GM19240 (cell line): ENCODE results near the gene VIL1.

ENCODE experiments used
- DNase-seq: peaks from one replicate; pipeline ENCODE4 v3.0.0; 2011; ENCODE audit warnings: low spot score; ENCODE audit not compliant: insufficient read length

VIL1 gene

DNA sequence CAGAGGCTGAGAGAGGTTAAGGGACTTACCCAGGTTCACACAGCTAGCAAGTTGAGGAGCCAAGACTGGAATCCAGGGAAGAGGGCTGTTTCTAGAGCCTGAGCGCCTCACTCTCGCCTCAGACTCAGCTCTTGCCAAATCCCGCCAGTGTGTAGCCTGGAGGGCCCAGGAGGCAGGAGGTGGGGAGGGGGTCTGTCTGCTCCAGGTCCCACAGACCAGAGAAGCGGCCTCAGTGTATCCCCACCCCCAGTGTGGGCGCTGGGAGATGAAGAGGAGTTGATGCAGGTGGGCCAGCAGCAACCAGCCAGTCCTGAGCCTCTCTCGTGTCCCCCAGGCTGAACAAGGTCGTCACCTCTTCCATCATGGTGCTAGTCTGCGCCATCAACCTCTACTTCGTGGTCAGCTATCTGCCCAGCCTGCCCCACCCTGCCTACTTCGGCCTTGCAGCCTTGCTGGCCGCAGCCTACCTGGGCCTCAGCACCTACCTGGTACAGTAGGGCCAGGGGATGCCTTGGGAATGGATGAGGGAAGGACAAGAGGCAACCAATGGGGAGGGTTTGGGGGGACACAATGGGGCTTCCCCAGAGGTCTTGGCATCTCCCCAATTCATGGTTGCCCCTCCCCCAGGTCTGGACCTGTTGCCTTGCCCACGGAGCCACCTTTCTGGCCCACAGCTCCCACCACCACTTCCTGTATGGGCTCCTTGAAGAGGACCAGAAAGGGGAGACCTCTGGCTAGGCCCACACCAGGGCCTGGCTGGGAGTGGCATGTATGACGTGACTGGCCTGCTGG is 24.4 kb upstream of the VIL1 start:
- DNase-seq, result no peak

DNA sequence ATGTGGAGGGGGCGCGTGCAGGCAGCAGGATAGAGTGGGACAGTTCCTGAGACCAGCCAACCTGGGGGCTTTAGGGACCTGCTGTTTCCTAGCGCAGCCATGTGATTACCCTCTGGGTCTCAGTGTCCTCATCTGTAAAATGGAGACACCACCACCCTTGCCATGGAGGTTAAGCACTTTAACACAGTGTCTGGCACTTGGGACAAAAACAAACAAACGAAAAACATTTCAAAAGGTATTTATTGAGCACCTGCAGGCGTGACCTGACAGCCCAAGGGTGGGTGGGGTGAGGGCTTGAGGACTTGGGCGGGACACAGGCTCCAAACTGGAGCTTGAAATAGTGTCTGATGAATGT is 23.9 kb upstream of the VIL1 start:
- DNase-seq, result no peak

DNA sequence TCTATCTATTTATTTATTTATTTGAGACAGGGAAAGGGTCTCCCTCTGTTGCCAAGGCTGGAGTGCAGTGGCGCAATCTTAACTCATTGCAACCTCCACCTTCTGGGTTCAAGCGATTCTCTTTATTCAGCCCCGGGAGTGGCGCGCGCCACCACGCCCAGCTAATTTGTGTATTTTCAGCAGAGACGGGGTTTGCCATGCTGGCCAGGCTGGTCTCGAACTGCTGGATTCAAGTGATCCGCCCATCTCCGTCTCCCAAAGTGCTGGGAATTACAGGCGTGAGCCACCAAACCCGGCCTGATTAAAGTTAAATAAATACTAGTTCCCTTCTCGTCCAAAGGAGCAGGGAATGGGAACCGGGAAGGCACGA is 23.5 kb upstream of the VIL1 start:
- no peak for DNase-seq

DNA sequence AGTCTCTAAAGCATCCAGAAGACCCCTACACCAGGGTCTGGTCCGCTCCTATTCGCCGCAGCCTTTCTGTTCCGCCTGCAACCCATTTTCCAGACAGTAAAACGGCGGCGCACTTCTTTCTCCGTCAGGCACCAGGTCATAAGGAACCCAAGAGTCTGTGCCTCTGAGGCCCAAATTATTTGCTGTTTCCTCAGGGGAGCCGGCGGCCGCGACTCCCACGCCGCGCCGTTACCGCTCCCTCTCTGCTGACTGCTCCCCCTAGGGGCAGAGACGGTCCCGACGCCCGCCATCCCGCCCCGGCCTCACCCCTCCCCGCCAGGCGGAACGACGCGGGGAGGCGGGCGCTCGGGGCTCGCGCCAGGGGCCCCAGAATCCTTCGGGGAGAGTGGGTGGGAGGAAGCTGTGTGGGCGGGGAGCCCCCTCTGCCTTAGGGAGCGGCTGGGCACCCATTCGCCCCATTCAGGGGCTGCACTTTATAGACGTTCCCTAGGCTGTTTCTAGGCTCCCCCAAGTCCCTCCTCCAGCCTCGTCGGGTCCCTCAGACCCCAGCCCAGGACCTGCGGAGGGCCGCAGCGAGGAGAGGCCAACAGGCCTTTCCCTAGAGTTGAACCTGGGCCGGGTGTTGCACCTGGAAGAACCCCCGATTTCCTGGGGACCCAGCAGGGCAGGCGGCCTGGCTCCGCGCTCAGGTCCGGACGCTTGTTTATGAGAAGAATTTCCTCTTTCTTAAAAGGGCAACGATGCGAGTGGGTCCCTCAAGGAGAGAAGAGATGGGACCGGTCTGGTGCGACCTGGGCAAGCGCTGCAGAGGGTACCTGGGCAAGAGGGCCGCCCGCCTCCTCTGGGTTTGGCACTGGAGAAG is 22.9 kb upstream of the VIL1 start:
- peak; percentile 77 for DNase-seq

DNA sequence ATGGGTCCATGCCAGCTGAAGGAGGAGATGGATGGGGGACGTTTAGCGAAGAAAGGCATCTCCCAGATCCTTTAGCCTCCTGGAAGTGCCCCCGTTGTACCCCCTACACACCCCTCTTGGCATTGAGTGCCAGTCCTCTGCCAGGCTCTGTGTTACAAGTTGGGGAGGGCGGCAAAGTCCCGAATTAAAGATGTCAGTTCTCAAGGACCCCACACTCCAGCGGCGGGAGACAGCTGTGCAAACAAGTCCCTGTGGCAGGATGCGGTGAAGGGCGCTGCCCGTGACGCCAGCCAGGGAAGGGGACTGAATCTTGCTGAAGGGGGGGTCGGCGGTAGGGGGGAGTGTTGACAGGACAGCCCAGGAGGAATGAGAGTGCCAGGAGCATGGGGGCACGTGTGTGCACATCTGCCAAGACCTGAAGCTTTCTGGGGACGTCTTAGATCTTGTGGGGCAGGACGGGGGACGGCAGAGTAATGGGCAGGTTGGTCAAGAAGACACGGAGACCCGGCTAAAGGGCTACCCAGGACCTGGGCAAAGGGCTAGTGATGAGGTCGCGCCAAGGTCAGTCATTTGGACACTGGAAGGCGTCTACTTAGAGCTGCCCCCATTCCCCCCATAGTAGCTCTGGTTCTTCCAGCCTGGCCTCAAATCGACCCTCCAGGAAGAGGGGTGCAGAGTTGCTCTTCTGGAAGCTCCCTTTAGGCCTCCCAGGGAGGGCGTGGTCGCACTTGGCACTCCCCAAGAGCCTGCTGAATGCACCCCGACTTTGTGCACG is 22.0 kb upstream of the VIL1 start:
- no peak for DNase-seq

DNA sequence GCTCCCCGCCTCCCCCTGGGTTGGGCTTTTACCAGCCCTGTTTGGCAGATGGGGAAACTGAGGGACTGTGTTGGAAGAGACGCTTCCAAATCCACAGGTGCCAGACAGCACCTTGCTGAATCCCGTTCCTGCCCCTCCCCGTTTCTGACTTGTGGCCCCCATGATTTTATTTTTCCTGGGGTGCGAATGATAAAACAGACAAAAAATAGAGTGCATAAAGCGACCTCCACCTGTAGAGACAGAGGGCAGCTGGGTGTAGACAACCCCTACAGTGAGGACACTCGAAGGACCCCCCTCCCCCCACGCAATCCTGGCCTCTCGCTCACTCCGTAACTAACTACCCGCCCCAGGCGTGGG is 21.5 kb upstream of the VIL1 start:
- DNase-seq, result no peak

DNA sequence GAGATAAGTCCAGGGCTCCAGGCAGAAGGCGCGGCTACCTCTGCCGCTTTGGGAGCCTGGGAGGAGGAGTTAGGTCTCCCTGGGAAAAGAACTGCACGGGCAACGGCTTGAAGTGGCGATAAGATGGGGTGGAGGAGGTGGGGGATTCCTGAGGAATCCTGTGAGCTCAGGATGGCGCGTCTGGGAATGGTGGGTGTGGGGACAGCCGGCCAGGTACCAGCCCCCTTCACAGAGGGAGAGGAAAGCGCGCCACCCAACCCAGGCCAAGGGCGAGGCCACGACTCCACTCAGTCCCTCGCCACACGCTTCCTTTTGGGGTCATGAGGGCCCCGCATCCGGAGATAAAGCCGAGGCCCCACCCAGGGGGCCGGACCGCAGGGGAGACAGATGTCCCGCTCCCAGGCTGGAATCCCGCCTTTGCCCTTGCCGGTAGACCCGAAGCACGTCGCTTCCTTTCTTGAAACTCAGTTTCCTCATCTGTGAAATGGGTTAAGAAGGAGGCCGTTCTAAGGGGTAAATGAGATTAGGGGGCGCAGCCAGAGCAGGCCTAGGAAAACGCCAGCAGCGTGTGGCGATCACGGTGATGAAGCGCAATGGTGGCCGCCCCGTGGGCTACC is 21.0 kb upstream of the VIL1 start:
- no peak for DNase-seq

DNA sequence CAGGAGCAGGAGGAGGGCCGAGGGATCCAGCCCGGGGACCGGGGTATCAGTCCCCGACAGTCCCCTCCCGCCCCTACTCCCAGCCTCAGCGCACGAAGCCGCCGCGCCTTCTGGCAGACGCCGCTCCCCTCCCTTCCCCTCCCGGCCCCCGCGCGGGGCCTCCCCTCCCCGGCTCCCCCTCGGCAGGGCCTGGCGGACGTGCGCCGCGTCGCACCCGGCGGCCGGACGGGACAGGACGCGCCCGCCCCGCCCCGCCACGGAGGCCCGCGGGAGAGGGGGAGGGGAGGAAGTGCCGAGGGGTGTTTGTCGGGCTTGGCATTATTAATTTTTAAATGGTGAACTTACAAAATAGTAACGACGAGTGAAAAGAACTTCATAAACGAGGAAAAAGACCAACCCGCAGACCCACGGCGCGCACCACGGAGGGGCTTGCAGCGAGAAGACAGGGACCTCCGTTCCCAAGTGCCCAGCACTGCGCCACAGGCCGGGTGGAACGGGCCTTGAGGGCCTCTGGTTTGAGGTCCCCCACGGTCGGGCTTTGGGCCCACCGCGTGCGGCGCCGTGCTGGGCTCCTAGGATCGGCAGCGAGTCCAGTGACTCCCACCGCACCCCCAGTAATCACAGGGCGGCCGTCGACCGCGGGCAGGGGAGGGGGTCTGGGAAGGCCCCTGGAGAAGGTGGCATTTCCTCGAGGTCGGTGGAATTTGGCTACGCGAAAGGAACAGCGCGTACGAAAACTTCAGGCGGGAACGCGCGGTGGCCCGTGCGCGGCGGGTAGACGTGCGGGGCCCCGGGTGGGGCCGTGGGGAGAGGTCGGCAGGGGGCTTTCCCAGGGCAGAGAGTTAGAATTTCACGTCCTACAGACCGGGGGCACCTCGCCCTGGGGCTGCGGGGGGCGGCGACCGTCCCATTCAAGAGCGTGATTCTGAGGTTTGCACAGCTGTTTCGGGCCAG is 20.2 kb upstream of the VIL1 start:
- no peak for DNase-seq

DNA sequence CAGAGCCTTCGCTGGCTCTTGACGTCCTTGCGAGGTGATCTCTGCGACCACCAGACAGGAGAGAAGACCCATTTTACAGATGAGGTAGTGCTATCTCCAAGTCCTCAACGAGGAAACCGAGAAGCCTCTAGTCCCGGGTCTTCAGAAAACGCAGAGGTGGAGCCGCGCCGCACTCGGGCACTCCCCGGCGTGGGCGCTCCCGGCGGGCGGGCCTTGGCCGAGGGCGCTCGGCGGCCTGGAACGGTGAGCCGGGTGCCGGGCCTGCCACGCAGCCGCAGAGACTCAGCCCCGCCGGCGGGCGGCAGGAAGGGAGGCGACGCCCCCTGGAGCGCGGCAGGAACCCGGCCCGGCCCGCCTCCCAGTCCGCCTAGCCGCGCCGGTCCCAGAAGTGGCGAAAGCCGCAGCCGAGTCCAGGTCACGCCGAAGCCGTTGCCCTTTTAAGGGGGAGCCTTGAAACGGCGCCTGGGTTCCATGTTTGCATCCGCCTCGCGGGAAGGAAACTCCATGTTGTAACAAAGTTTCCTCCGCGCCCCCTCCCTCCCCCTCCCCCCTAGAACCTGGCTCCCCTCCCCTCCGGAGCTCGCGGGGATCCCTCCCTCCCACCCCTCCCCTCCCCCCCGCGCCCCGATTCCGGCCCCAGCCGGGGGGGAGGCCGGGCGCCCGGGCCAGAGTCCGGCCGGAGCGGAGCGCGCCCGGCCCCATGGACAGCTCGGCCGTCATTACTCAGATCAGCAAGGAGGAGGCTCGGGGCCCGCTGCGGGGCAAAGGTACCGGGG is 19.3 kb upstream of the VIL1 start, which contains the start of gene CTDSP1:
TSS of gene CTDSP1 (plus strand) at position 478 of the 776 bp plus-strand sequence. CDS start at position 701, 223 bp downstream.
- DNase-seq, result peak; percentile 60

DNA sequence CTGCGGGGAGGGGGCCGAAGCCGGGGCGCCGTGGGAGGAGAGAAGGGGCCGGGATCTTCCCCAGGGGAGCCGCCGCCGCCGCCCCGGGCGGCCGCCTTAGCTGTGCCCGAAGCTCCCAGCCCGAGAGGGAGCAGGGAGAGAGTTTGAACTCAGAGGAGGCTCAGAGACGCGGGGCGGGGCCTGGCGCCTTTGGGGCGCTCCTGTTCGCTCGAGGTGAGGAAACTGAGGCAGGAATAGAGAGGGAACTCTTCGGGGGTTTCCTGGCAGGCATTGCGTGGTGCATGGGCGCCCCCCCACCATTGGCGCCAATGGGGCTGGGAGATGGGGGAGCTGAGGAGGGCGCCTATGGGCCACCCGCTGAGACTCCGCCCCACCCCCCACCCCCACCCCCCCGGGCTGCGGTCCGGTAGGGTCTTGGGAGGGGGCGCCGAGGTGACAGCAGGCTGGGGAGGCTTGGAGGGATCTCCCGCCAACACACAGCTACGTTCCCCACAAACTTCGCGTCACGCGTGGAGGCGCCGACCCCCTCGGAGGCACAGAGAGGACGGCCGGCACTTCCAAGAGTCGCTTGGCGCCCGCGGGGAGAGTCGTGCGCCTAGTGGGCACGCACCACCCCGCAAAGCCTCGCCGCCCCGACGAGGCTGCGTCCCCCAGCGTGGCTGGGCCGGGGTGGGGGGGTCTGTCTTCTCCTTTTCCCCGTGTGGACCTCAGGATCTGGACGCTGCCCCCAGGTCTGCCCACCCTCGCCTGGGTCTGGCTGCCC is 18.6 kb upstream of the VIL1 start:
- no peak for DNase-seq

DNA sequence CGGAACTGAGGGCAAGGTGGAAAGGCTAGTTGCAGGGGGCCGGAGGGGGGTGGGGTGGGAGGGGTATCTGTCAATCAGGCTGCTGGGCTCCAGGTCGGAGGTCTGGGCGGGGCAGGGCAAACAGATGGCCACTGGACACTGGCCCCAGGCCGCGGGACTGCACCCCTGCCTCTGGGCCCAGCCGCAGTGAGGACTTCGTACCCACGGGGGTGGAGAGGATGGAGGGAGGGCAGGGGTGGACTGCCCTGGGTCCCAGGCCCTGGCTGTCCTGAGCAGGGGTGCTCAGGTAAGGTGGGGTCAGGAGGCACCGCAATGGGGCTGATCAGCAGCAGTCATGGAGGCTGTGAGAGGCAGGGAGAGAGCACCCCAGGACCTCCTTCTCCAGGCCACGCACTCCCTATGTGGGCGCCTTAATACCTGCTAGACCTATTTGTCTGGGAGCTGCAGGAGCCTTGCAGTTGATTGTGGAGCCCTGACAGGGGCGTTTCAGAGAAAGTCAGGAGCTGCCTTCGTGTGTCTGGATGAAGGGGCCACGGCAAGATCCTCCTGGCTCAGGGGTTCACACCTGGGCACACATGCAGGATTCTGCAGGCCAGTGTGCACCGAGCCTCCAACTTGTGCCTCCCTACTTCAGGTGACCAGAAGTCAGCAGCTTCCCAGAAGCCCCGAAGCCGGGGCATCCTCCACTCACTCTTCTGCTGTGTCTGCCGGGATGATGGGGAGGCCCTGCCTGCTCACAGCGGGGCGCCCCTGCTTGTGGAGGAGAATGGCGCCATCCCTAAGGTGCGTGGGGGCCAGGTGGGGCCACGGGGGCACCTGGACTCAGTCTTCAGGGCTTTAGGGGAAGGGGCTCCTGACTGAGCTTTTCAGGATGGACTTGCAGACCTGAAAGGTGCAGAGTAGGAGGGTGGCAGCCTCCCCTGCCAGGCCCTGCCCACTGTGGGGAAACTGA is 17.7 kb upstream of the VIL1 start:
- DNase-seq, result no peak

DNA sequence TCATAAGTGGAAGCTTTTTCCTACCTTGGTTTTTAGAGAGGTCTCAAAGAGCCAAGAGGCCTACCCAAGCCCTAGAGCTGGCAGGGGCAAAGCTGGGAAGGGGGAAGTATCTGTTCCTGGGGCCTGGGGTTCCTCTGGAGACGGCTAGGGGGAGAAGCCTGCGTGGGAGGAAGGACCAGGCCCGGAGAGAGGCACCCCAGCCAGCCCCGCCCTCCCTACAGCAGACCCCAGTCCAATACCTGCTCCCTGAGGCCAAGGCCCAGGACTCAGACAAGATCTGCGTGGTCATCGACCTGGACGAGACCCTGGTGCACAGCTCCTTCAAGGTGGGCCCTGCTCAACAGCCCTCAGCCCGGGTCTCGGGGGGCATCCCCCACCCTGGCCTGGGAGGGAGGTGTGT is 17.0 kb upstream of the VIL1 start:
- no peak for DNase-seq

DNA sequence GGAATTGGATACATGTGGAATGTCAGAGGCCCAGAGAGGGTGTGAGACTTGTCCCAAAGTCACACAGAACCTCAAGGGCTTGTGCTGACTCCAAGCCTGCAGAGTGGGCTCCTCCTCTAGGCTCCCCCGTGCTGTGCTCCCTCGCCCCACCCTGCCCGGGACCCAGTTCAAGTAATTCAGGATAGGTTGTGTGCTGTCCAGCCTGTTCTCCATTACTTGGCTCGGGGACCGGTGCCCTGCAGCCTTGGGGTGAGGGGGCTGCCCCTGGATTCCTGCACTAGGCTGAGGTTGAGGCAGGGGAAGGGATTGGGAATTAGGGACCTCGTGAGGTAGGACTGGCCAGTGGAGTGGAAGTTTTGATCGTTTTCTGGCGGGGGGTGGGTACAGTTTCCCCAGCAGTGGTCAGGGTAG is 16.4 kb upstream of the VIL1 start:
- DNase-seq, result no peak

DNA sequence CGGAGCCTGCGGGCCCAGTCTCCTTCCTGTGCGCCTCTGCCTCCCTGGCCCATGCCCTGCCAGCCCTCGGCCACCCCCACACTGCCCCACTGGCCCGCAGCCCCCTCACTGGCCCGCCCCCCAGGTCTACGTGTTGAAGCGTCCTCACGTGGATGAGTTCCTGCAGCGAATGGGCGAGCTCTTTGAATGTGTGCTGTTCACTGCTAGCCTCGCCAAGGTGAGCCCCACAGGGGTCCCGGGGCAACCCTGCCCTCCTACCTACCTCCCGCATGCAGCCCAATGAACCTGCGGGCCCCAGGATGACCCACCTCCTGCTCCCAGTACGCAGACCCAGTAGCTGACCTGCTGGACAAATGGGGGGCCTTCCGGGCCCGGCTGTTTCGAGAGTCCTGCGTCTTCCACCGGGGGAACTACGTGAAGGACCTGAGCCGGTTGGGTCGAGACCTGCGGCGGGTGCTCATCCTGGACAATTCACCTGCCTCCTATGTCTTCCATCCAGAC is 16.0 kb upstream of the VIL1 start:
- no peak for DNase-seq

DNA sequence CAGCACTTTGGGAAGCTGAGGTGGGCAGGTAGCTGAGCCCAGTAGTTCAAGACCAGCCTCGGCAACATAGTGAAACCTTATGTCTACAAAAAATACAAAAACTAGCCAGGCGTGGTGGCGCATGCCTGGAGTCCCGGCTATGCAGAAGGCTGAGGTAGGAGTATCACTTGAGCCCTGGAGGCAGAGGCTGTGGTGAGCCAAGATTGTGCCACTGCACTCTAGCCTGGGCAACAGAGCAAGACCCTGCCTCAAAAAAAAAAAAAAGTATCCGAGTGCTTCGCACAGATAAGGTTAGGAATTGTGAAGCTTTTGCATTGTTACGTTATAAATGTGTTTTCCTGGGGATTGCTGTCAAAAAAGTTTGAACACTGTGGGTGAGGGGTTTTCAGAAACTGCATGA is 15.1 kb upstream of the VIL1 start:
- no peak for DNase-seq

DNA sequence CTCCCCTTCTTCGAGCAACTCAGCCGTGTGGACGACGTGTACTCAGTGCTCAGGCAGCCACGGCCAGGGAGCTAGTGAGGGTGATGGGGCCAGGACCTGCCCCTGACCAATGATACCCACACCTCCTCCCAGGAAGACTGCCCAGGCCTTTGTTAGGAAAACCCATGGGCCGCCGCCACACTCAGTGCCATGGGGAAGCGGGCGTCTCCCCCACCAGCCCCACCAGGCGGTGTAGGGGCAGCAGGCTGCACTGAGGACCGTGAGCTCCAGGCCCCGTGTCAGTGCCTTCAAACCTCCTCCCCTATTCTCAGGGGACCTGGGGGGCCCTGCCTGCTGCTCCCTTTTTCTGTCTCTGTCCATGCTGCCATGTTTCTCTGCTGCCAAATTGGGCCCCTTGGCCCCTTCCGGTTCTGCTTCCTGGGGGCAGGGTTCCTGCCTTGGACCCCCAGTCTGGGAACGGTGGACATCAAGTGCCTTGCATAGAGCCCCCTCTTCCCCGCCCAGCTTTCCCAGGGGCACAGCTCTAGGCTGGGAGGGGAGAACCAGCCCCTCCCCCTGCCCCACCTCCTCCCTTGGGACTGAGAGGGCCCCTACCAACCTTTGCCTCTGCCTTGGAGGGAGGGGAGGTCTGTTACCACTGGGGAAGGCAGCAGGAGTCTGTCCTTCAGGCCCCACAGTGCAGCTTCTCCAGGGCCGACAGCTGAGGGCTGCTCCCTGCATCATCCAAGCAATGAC is 14.4 kb upstream of the VIL1 start:
- DNase-seq, result no peak
